ACC112 (cell line): ENCODE results near the gene ZNF467.

Experiments
- H2AFZ ChIP-seq: fragments of 200-600 bp; sonication (generic); one replicate; pipeline ENCODE4 v1.6.0; 2017; ENCODE audit warnings: antibody characterized with exemption, low read length; ENCODE audit not compliant: unreplicated experiment
- H3K27ac ChIP-seq: fragments of 200-600 bp; sonication (generic); 2 replicates; pipeline ENCODE4 v1.5.1; 2014; ENCODE audit warnings: low read depth, mild to moderate bottlenecking, antibody characterized with exemption, low read length, moderate library complexity
- H3K27me3 ChIP-seq: fragments of 200-600 bp; sonication (generic); 2 replicates; pipeline ENCODE4 v1.6.1; 2014; ENCODE audit warnings: mild to moderate bottlenecking, antibody characterized with exemption, low read length, moderate library complexity, mixed read lengths; ENCODE audit not compliant: insufficient read depth
- H3K36me3 ChIP-seq: fragments of 200-600 bp; sonication (generic); 2 replicates; pipeline ENCODE4 v1.6.1; 2016; ENCODE audit warnings: mild to moderate bottlenecking, antibody characterized with exemption, low read length, moderate library complexity, mixed read lengths; ENCODE audit not compliant: insufficient read depth
- H3K4me1 ChIP-seq: fragments of 200-600 bp; sonication (generic); one replicate; pipeline ENCODE4 v1.6.1; 2016; ENCODE audit warnings: low read length, mixed read lengths; ENCODE audit not compliant: insufficient read depth, unreplicated experiment, control insufficient read depth
- H3K4me3 ChIP-seq: fragments of 200-600 bp; sonication (generic); 2 replicates; pipeline ENCODE4 v1.5.1; 2014; ENCODE audit warnings: mild to moderate bottlenecking, low read depth, low read length
- H3K79me2 ChIP-seq: fragments of 200-600 bp; sonication (generic); one replicate; pipeline ENCODE4 v1.6.0; 2016; ENCODE audit warnings: low read length; ENCODE audit not compliant: control insufficient read depth, unreplicated experiment, insufficient read depth

ZNF467 gene

GRCh38 chr7:149717481-149717880 is 55.9 kb downstream of the ZNF467 start:
- Histone ChIP-seq H3K4me1 (peaks cover 17% of the 10 kb centered on the region), H3K4me3 (no peak overlapping the region), H2AFZ (no peak overlapping the region), H3K79me2 (peaks cover 5% of the 10 kb centered on the region), H3K27me3 (no peaks in the 10 kb centered on the region), H3K36me3 (no peaks in the 10 kb centered on the region), H3K27ac (no peak overlapping the region)

GRCh38 chr7:149716932-149717307 is 56.5 kb downstream of the ZNF467 start:
- H3K79me2 ChIP-seq = peaks cover 5% of the 10 kb centered on the region

GRCh38 chr7:149716007-149716931 is 57.1 kb downstream of the ZNF467 start:
- Histone ChIP-seq H2AFZ (no peak overlapping the region), H3K79me2 (peaks cover 5% of the 10 kb centered on the region), H3K4me1 (peaks cover 17% of the 10 kb centered on the region), H3K4me3 (peak overlapping the region; percentile 91), H3K27ac (no peak overlapping the region), H3K36me3 (no peaks in the 10 kb centered on the region), H3K27me3 (no peaks in the 10 kb centered on the region)

More at GRCh38 chr7:149716932-149717307, 56.5 kb downstream of the ZNF467 start:
- Histone ChIP-seq H3K4me3 (no peak overlapping the region), H3K36me3 (no peaks in the 10 kb centered on the region), H3K27me3 (no peaks in the 10 kb centered on the region), H3K4me1 (peaks cover 17% of the 10 kb centered on the region), H2AFZ (no peak overlapping the region), H3K27ac (no peak overlapping the region)

GRCh38 chr7:149715476-149715875 is 57.9 kb downstream of the ZNF467 start:
- Histone ChIP-seq H3K79me2 (peaks cover 5% of the 10 kb centered on the region), H2AFZ (peak overlapping the region; percentile 30), H3K36me3 (no peaks in the 10 kb centered on the region), H3K4me1 (peaks cover 17% of the 10 kb centered on the region), H3K4me3 (peak overlapping the region; percentile 91), H3K27me3 (no peaks in the 10 kb centered on the region), H3K27ac (no peak overlapping the region)

- Histone ChIP-seq H3K36me3 (no peaks in the 10 kb centered on the region), H3K27me3 (no peaks in the 10 kb centered on the region), H3K27ac (no peak overlapping the region), H3K4me1 (peaks cover 17% of the 10 kb centered on the region), H2AFZ (peak overlapping the region; percentile 30), H3K79me2 (peaks cover 5% of the 10 kb centered on the region), H3K4me3 (peak overlapping the region; percentile 91)
Measured at GRCh38 chr7:149714910-149715471, 58.4 kb downstream of the ZNF467 start.
